Endothelial cell of umbilical vein (primary cell): Measurements from ENCODE around the gene SLC23A2.

Experiments
- CTCF ChIP-seq, 2 donors: IDR thresholded peaks; 1 replicate in 1 of 2; 2 replicates in 1 of 2; pipeline ENCODE4 v1.5.1; 2011; ENCODE audit warnings: low read length in 2 of 2, mild to moderate bottlenecking in 2 of 2, moderate library complexity in 2 of 2, control low read depth in 1 of 2, inconsistent platforms in 1 of 2, low read depth in 1 of 2; ENCODE audit not compliant: insufficient read depth in 1 of 2; ENCODE audit errors: extremely low read depth in 1 of 2
- JUN ChIP-seq: IDR thresholded peaks from 2 replicates; pipeline ENCODE4 v1.6.1; 2011; ENCODE audit warnings: borderline replicate concordance, low read depth; ENCODE audit not compliant: insufficient read length, insufficient read depth
- POLR2A ChIP-seq: IDR thresholded peaks from 2 replicates; pipeline ENCODE4 v1.6.1; 2012; ENCODE audit warnings: low read depth, mild to moderate bottlenecking, control low read depth, low read length

- TF ChIP-seq POLR2A (no peak), CTCF (IDR thresholded peaks at IDR 0.05; ENCODE audit: extremely low read depth in 1 of 2, insufficient read depth in 1 of 2, low read depth in 1 of 2, low read length in 2 of 2) (no peak), JUN (no peak)
Measured at GRCh38 chr20:4905613-4906012, 95.7 kb downstream of the SLC23A2 start.
